ENCODE results near the gene CPTP. TPM values are rescaled to one million over a fixed set of nuclear protein-coding genes. Genes with fewer than 3 reads are reported as not detected.
A peak's percentile ranks its signal among the peaks of the same experiment; 100 is the strongest.

Gene CPTP
- polyA plus RNA-seq, 6 donors from 2014 or later = 7.9 to 16.9 (median 10.7) TPM

DNA sequence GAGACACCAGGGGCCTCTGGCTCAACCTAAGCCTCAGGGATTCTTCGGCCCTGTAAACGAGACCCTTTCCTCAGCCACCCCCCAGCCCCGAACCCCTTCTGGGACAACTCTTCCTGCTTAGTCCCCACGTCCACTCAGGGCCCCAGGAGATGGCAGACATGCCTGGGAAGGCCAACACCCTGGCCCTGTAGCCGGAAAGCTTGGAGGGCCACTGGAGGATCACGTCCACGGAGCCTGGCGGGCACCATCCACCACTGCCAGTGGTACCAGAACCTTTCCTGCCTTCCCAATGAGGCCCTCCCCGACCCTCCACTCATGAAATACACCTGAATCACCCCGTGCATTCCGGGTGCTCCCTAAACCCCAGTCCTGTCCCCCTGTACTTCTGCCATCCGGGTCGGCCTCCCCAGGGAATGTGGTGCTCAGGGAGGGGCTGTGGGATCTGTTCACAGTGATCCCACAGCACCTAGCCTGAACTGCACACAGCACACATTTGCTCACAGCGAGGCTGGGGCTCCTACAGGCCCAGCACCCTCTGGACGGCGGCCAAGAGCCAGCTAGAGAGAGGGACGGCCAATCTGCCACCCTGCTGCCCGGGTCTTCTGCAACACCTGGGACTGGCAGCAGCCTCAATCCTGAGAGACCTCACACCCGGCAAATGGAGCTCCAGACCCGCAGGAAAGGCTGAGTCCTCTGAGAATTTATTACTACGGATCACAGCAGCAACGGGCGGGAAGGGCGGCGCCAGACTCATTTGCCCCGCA is 48.6 kb downstream of the CPTP start:
- Mint-ChIP-seq H3K27me3 (no peaks in the 10 kb centered on the region), H3K36me3 (no peaks in the 10 kb centered on the region), H3K9me3 (no peaks in the 10 kb centered on the region), H3K4me3 (peak overlapping the region; percentile 30 to 95 (median 76)), H3K27ac (peak overlapping the region in 4 of 6 donors; percentile 19 to 97 (median 58)), H3K4me1 (peaks cover 7 to 25% (median 18%) of the 10 kb centered on the region in 3 donors)
- DNase-seq = no peak
- no peak for ATAC-seq (ENCODE audit: low read depth in 2 of 2)

DNA sequence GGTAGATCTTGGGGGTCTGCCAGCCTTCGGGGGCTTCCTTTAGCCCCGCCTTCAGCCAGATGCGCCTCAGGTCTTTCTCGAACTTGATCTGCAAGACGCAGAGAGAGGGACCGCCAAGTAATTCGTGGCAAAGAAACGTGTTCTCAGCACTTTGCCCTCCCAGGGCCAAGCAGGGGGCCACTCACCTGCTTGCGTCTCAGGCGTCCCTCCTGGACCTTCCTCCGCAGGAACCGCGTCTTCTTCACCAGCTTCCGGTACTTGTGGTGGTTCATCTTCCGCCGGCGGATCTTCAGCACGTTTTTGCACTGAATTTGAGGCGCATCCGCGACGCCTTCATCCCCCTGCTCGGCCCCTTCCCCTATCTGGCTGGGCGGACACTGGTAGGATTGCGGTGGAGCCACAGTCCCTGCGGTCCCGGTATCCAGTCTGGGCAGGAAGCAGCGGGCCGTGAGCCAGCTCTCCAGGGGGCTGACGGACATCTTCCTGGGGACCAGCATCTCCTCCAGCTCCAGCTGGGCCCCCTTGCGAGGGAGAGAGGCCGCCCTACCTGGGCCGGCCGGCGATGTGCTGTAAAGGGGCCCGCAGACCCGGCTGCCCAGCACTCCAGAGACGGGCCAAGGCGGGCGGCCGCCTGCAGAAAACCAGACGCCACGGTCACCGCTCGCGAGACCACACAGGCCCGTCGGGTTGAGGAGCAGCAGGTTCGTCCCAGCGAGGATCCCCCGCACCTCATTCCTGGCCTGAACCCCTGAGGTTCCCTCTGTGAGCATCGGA is 49.4 kb downstream of the CPTP start:
- H3K4me1 Mint-ChIP-seq = peaks cover 7 to 25% (median 18%) of the 10 kb centered on the region in 3 donors
- H3K4me3 Mint-ChIP-seq = peak overlapping the region; percentile 63 to 95 (median 92)
- DNase-seq (no peak), ATAC-seq (ENCODE audit: low read depth in 2 of 2) (no peak)
- H3K36me3 Mint-ChIP-seq = no peaks in the 10 kb centered on the region
- no peaks in the 10 kb centered on the region for H3K27me3 Mint-ChIP-seq
- peak overlapping the region in 4 of 6 donors; percentile 24 to 97 (median 78) for H3K27ac Mint-ChIP-seq
- no peaks in the 10 kb centered on the region for H3K9me3 Mint-ChIP-seq

DNA sequence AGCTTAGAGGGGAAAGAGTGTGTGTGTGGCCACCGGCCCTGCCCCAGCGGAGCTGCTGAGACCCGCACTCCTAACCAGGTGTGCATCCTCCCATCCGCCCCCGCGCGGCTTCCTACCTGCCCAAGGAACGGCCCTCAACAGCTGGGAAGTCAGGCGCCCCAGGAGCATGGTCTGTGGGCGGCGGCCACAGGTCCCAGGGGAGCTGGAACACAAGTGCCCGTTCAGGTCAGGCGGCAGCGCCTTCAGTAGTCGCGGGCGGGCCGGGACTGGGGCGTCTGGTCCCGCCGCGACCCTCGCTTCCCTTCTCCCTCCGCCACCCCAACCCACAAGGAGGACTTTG is 50.0 kb downstream of the CPTP start:
- Mint-ChIP-seq H3K36me3 (no peaks in the 10 kb centered on the region), H3K27ac (peak overlapping the region in 4 of 6 donors; percentile 76 to 99 (median 89)), H3K27me3 (no peaks in the 10 kb centered on the region), H3K4me1 (peaks cover 7 to 25% (median 18%) of the 10 kb centered on the region in 3 donors), H3K9me3 (no peaks in the 10 kb centered on the region), H3K4me3 (peak overlapping the region; percentile 63 to 95 (median 92))
- DNase-seq (no peak), ATAC-seq (ENCODE audit: low read depth in 2 of 2) (no peak)

DNA sequence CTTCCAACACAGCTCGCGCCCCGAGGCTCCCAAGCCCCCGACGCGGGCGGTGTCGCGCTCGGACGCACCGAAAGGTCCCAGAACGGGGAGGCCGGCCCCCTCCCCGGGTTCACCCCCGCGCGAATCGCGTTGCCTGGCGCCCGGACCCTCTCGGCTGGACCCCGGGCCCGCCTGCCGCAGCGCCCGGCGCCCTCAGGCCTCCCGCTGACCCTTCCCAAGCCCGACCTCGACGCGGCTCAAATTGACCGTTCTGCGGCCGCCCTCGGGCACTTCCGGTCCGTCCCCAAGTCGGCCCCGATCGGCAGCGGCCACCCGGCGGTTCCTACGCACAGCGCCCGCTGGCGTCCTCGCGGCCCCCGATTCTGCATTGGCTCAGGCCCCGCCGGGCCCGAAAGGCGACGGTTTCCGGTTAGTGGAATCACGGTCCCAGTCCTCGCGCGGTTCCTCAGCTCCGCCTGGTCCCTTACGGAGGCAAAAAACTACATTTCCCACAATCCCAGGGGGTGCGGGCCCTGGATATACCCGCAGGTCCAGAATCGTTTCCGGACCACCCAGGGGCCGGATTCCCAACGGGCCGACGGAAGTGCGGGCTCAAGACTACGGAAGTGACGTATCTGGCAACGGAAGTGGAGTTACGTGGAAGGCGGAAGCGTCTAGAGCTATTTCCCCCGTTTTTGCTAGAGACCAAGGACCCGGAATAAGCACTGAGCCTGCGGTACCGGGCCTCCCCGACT is 50.5 kb downstream of the CPTP start, which contains the start of gene AURKAIP1:
AURKAIP1 (minus strand) TSS at position 279 of the 734 bp plus-strand sequence. CDS start 451 bp downstream, outside the sequence.
- H3K27ac Mint-ChIP-seq = peak within 1 kb of the TSS; percentile 97 to 99 (median 98)
- ATAC-seq (ENCODE audit: low read depth in 2 of 2) = peak; percentile 87 to 91
- H3K27me3 Mint-ChIP-seq = no peaks in the 10 kb centered on the region

DNA sequence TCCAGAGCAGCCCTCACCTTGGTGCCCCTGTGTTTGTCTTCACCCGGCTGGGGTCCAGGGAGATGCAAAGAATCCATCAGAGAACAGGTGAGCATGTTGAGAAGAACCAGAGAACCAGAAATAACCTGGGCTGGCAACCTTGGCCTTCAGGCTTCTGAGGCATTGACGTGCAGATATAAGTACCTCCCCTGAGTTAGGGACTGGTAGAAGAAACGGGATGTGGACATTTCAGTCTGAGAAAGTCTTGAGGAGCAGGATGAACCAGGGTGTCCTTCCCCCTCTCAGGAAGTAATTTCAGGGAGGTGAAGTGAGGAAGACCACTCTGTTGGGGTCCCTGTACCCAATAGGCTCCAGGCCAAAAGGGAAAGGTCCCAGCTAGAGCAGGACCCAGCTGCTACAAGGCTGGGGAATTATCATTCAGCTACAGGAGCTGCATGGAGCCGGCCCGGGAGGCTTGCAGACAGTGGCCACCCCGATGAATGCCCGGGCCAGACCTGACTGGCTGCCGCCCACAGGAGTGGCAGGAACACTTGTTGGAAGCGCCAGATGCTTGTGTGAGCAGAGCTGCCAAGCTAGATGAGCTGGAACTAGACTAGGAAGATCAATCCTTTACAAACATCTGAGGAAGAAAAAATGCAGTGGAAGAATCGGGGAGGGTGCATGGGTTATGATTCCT is 52.1 kb downstream of the CPTP start:
- peak overlapping the region in 4 of 6 donors; percentile 29 to 79 (median 54) for H3K27ac Mint-ChIP-seq
- H3K4me3 Mint-ChIP-seq = peak overlapping the region in 6 of 8 donors; percentile 51 to 94 (median 84)
- DNase-seq (no peak), ATAC-seq (ENCODE audit: low read depth in 2 of 2) (no peak)
- H3K36me3 Mint-ChIP-seq = no peaks in the 10 kb centered on the region
- H3K27me3 Mint-ChIP-seq = no peaks in the 10 kb centered on the region
- no peaks in the 10 kb centered on the region for H3K9me3 Mint-ChIP-seq
- peaks cover 7 to 25% (median 18%) of the 10 kb centered on the region in 3 donors for H3K4me1 Mint-ChIP-seq

More for the DNA sequence above, 50.5 kb downstream of the CPTP start, which contains the start of gene AURKAIP1:
- no peaks in the 10 kb centered on the region for H3K36me3 Mint-ChIP-seq
- H3K9me3 Mint-ChIP-seq = no peaks in the 10 kb centered on the region
- peak within 1 kb of the TSS; percentile 84 to 95 (median 93) for H3K4me3 Mint-ChIP-seq
- H3K4me1 Mint-ChIP-seq = peaks cover 7 to 25% (median 18%) of the 10 kb centered on the region in 3 donors
- DNase-seq = peak; percentile 98

DNA sequence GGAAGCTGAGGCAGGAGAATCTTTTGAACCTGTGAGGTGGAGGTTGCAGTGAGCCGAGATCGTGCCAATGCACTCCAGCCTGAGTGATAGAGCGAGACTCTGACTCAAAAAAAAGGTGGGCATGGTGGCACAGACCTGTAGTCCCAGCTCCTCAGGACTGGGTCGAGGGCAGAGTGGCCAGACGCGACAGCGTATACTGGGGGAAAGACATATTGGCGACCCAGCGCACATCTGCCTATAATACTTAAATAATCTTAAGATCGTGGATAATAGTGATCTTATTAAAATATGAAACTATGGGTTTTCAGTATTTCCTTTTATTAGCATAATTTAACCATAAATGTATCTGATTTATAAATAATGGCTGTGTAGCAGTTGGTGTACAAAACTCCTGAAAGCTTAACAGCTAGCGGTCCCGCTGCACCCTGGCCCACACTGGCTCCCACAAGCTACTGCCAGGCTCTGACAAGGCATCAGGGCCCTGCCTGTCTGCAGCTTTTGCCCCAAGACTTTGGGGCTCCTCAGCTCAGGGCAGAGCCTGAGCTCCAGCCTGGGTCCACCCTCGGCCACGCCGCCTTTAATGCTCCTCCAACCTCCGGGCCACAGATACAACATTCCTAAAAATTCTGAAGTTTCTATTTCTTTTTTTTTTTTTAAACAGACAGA is 53.1 kb downstream of the CPTP start:
- H3K27ac Mint-ChIP-seq = peak overlapping the region in 1 of 6 donors; percentile 49
- H3K9me3 Mint-ChIP-seq = no peaks in the 10 kb centered on the region
- no peaks in the 10 kb centered on the region for H3K27me3 Mint-ChIP-seq
- peak overlapping the region in 3 of 8 donors; percentile 29 to 54 (median 41) for H3K4me3 Mint-ChIP-seq
- H3K36me3 Mint-ChIP-seq = no peaks in the 10 kb centered on the region
- ATAC-seq (ENCODE audit: low read depth in 2 of 2) (no peak), DNase-seq (no peak)
- H3K4me1 Mint-ChIP-seq = peaks cover 17 to 22% (median 18%) of the 10 kb centered on the region in 3 donors

Other genes starting within 250 kb of the CPTP start
- gene C1orf159, start 208.7 kb upstream of the CPTP start, polyA plus RNA-seq (ENCODE audit: low read depth in 6 of 6) = 1 to 10 TPM in 5 of 6 donors, not detected in 1; 2.0 to 6.3 (median 4.3) TPM
- gene TTLL10, start 150.9 kb upstream of the CPTP start, polyA plus RNA-seq (ENCODE audit: low read depth in 6 of 6) = not detected
- gene TNFRSF18, start 118.2 kb upstream of the CPTP start, polyA plus RNA-seq (ENCODE audit: low read depth in 6 of 6) = 10 to 100 TPM in 1 of 6 donors, 1 to 10 TPM in 5; 2.4 to 13.0 (median 7.9) TPM
- under 1 TPM in 3 of 6 donors, not detected in 3; 0.18 to 0.36 (median 0.32) TPM for gene TNFRSF4, start 110.6 kb upstream of the CPTP start, polyA plus RNA-seq (ENCODE audit: low read depth in 6 of 6)
- 100 to 1,000 TPM in 1 of 6 donors, 10 to 100 TPM in 5; 64.8 to 101 (median 85.4) TPM for gene SDF4, start 92.8 kb upstream of the CPTP start, polyA plus RNA-seq (ENCODE audit: low read depth in 6 of 6)
- 10 to 100 TPM in 5 of 6 donors, 1 to 10 TPM in 1; 6.9 to 22.9 (median 12.9) TPM for gene B3GALT6, start 92.6 kb upstream of the CPTP start, polyA plus RNA-seq (ENCODE audit: low read depth in 6 of 6)
- gene C1QTNF12, start 78.1 kb upstream of the CPTP start, polyA plus RNA-seq (ENCODE audit: low read depth in 6 of 6) = not detected
- 100 to 1,000 TPM in 1 of 6 donors, 10 to 100 TPM in 5; 75.1 to 112 (median 87.4) TPM for gene UBE2J2, start 50.9 kb upstream of the CPTP start, polyA plus RNA-seq (ENCODE audit: low read depth in 6 of 6)
- not detected for gene SCNN1D, start 44.4 kb upstream of the CPTP start, polyA plus RNA-seq (ENCODE audit: low read depth in 6 of 6)
- 1 to 10 TPM; 1.9 to 7.2 (median 3.1) TPM for gene ACAP3, start 16.9 kb upstream of the CPTP start, polyA plus RNA-seq (ENCODE audit: low read depth in 6 of 6)
- 10 to 100 TPM in 5 of 6 donors, 1 to 10 TPM in 1; 7.2 to 17.2 (median 11.9) TPM for gene PUSL1, start 16.2 kb upstream of the CPTP start, polyA plus RNA-seq (ENCODE audit: low read depth in 6 of 6)
- gene INTS11, start 142 bp upstream of the CPTP start, polyA plus RNA-seq (ENCODE audit: low read depth in 6 of 6) = 10 to 100 TPM; 45.9 to 61.5 (median 54.3) TPM
- under 1 TPM in 3 of 6 donors, not detected in 3; 0.28 to 0.44 (median 0.31) TPM for gene TAS1R3, start 6.5 kb downstream of the CPTP start, polyA plus RNA-seq (ENCODE audit: low read depth in 6 of 6)
- 1 to 10 TPM in 1 of 6 donors, under 1 TPM in 4, not detected in 1; 0.40 to 1.0 (median 0.68) TPM for gene DVL1, start 24.6 kb downstream of the CPTP start, polyA plus RNA-seq (ENCODE audit: low read depth in 6 of 6)
- gene MXRA8, start 33.8 kb downstream of the CPTP start, polyA plus RNA-seq (ENCODE audit: low read depth in 6 of 6) = not detected
- gene AURKAIP1, start 50.4 kb downstream of the CPTP start, polyA plus RNA-seq (ENCODE audit: low read depth in 6 of 6) = 100 to 1,000 TPM; 103 to 122 (median 106) TPM
- gene CCNL2, start 74.5 kb downstream of the CPTP start, polyA plus RNA-seq (ENCODE audit: low read depth in 6 of 6) = 10 to 100 TPM; 16.8 to 50.2 (median 24.6) TPM
- 100 to 1,000 TPM in 3 of 6 donors, 10 to 100 TPM in 3; 75.1 to 129 (median 102) TPM for gene MRPL20, start 82.5 kb downstream of the CPTP start, polyA plus RNA-seq (ENCODE audit: low read depth in 6 of 6)
- gene ANKRD65, start 96.5 kb downstream of the CPTP start, polyA plus RNA-seq (ENCODE audit: low read depth in 6 of 6) = 1 to 10 TPM in 1 of 6 donors, under 1 TPM in 4, not detected in 1; 0.17 to 1.5 (median 0.28) TPM
- gene VWA1, start 110.9 kb downstream of the CPTP start, polyA plus RNA-seq (ENCODE audit: low read depth in 6 of 6) = under 1 TPM in 1 of 6 donors, not detected in 5; 0.41 TPM
- gene ATAD3C, start 124.9 kb downstream of the CPTP start, polyA plus RNA-seq (ENCODE audit: low read depth in 6 of 6) = not detected
- 10 to 100 TPM in 1 of 6 donors, 1 to 10 TPM in 3, under 1 TPM in 2; 0.20 to 10.2 (median 2.9) TPM for gene ATAD3B, start 147.0 kb downstream of the CPTP start, polyA plus RNA-seq (ENCODE audit: low read depth in 6 of 6)
- 10 to 100 TPM in 1 of 6 donors, 1 to 10 TPM in 5; 2.1 to 13.0 (median 5.8) TPM for gene ATAD3A, start 187.4 kb downstream of the CPTP start, polyA plus RNA-seq (ENCODE audit: low read depth in 6 of 6)
- gene TMEM240, start 215.8 kb downstream of the CPTP start, polyA plus RNA-seq (ENCODE audit: low read depth in 6 of 6) = not detected